ENCODE measurements around the gene CCDC148. TPM values are rescaled to one million over a fixed set of nuclear protein-coding genes. Genes with fewer than 3 reads are reported as not detected.

The CCDC148 gene
- total RNA-seq, 1 donor from 2014 or later, result 0.30 TPM

DNA sequence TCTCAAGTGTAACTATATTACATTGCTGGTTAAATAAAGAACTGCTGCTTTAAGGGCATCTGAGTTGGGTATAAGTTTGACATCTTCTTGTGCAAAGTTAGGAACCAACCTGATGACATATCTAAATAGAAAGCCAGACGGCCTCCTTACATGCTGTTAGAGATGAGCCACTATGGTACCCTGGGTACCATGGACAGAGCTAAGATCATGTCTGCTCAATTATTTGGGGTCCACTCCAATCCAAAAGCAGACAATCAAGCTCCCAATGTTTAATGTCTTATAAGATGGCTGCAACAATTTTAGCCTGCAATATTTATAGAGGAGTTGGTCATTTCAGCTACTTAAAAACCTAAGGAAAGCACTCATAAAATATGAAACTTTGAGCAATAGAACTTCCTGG lies 268.6 kb downstream of the CCDC148 start:
- TF ChIP-seq, protein P1, sequence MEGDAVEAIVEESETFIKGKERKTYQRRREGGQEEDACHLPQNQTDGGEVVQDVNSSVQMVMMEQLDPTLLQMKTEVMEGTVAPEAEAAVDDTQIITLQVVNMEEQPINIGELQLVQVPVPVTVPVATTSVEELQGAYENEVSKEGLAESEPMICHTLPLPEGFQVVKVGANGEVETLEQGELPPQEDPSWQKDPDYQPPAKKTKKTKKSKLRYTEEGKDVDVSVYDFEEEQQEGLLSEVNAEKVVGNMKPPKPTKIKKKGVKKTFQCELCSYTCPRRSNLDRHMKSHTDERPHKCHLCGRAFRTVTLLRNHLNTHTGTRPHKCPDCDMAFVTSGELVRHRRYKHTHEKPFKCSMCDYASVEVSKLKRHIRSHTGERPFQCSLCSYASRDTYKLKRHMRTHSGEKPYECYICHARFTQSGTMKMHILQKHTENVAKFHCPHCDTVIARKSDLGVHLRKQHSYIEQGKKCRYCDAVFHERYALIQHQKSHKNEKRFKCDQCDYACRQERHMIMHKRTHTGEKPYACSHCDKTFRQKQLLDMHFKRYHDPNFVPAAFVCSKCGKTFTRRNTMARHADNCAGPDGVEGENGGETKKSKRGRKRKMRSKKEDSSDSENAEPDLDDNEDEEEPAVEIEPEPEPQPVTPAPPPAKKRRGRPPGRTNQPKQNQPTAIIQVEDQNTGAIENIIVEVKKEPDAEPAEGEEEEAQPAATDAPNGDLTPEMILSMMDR (IDR thresholded peaks at IDR 0.05; ENCODE audit: borderline replicate concordance), result no peak
- intact Hi-C loops (cut with micrococcal nuclease), result no loop called here

DNA sequence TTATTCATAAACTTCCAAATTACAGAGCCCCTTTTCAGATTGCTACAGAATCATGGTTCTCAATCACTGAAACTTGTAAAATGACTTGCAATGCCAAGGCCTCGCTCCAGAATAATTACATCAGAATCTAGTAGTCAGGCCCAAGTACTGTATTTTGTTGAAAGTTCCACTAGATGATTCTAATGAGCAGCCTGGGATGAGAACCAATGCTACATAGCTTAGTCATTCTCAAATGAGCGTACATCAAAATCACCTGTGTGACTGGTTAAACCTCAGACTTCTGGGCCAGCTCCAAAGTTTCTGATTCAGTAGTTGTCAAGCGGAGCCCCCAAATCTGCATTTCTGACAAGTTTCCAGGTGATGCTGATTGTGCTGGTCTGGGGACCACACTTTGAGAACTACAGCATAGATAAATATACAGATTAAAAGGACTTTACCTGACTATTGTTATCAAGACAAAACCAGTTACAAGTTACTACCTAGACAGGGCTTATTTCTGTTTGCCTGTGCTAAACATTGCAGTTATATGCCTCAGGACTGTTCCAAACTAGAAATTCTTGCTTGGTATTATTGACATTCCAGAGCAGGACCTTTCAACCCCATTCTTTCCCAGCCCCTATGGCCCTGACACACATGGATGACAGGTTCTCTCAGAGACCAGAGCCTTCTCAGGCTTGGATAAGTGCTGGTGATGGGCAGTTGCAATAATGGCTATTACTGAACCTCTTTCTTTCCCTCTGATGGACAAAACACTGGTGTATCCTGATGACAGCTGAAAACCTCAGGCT lies 271.8 kb downstream of the CCDC148 start:
- Histone ChIP-seq H3K9me3 (replicated peaks) (no peaks in the 10 kb centered on the region), H3K36me3 (no peaks in the 10 kb centered on the region), H3K4me1 (peaks cover 2% of the 10 kb centered on the region), H3K27ac (replicated peaks) (no peak overlapping the region), H3K4me3 (no peak overlapping the region), H3K27me3 (ENCODE audit: low read depth) (no peaks in the 10 kb centered on the region)
- intact Hi-C loops (cut with micrococcal nuclease), result no loop called here
- TF ChIP-seq, protein P1 (IDR thresholded peaks at IDR 0.05; ENCODE audit: borderline replicate concordance), result no peak
- no peak for DNase-seq

More for the DNA sequence above, 268.6 kb downstream of the CCDC148 start:
- Histone ChIP-seq H3K4me3 (no peak overlapping the region), H3K27me3 (ENCODE audit: low read depth) (no peaks in the 10 kb centered on the region), H3K27ac (replicated peaks) (no peak overlapping the region), H3K36me3 (no peaks in the 10 kb centered on the region), H3K9me3 (replicated peaks) (no peaks in the 10 kb centered on the region), H3K4me1 (peaks cover 8% of the 10 kb centered on the region)
- no peak for DNase-seq

DNA sequence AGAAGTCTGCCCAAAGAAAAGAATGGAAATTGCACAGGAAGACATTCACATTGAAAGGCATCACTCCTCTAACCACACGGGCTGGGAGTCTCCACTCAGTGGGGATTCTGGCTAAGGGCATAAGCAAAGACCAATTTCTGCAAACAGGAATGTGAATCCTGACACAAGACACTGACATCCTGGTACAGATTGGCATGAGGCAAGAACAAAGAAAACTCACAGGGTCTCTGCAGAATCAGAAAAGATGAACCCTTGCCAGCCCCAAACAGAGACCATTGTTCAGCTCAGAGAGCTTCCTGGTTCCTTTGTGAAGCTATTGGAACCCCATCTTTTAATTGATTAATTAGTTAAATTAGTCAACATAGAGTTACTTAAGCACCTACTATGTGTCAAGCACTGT lies 272.6 kb downstream of the CCDC148 start:
- Histone ChIP-seq H3K36me3 (no peaks in the 10 kb centered on the region), H3K4me3 (no peak overlapping the region), H3K27ac (replicated peaks) (no peak overlapping the region), H3K27me3 (ENCODE audit: low read depth) (no peaks in the 10 kb centered on the region), H3K4me1 (peaks cover 6% of the 10 kb centered on the region), H3K9me3 (replicated peaks) (no peaks in the 10 kb centered on the region)
- DNase-seq, result no peak
- TF ChIP-seq, protein P1 (IDR thresholded peaks at IDR 0.05; ENCODE audit: borderline replicate concordance), result no peak
- intact Hi-C loops (cut with micrococcal nuclease), result no loop called here

DNA sequence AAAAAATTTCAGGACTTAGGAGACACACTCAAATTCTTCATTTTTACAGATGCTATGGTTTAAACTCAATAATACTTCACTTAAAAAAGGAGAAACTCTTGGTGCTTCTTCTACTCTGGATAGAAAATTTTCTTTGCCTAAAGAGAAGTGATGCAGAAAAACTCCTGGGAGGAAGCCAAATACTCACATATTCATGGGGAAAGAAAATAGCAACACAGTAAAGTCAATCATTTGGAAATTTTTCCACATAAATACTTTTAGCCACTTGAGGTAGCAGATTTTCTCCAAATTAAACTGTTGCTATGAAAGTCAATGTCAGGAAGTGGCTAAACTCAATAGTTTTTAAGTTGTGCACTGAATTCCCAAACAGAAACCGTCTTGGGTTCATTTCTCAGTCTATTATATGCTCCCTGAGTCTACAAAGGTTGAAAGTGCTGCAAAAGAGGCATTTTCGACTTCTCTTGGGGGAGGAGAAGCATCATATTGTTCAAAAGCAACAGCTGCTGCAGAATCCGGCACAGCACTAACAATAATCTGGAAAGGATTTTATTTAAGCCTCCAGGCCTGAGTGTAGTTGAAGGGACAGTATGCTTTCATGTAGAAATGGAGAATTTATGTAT lies 273.8 kb downstream of the CCDC148 start:
- TF ChIP-seq, protein P1 (IDR thresholded peaks at IDR 0.05; ENCODE audit: borderline replicate concordance), result no peak
- intact Hi-C loops (cut with micrococcal nuclease), result no loop called here

DNA sequence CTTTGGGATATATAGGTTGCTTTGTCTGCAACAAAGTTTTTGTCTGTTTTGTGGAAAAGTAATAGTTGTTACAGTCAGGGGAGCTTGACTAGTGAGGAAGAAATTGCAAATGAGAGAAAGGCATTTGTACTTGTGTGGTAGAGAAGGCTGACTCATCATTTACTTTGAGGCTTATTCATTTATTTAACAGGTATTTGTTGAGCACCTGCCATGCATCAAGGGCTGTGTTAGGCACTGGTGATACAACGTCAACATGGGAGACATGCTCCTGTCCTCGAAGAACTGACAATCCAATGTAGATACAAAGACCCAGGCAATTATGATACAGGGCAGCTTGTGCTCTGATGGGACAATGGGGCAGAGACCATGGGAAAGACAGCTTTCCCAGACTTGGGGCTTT lies 275.4 kb downstream of the CCDC148 start:
- Histone ChIP-seq H3K27ac (replicated peaks) (no peak overlapping the region), H3K36me3 (no peaks in the 10 kb centered on the region), H3K27me3 (ENCODE audit: low read depth) (no peaks in the 10 kb centered on the region), H3K4me3 (no peak overlapping the region), H3K9me3 (replicated peaks) (no peaks in the 10 kb centered on the region), H3K4me1 (peaks cover 6% of the 10 kb centered on the region)
- no peak for DNase-seq
- TF ChIP-seq, protein P1 (IDR thresholded peaks at IDR 0.05; ENCODE audit: borderline replicate concordance), result no peak
- intact Hi-C loops (cut with micrococcal nuclease), result no loop called here

More for the DNA sequence above, 273.8 kb downstream of the CCDC148 start:
- Histone ChIP-seq H3K27me3 (ENCODE audit: low read depth) (no peaks in the 10 kb centered on the region), H3K27ac (replicated peaks) (no peak overlapping the region), H3K36me3 (no peaks in the 10 kb centered on the region), H3K4me3 (no peak overlapping the region), H3K4me1 (peaks cover 6% of the 10 kb centered on the region), H3K9me3 (replicated peaks) (no peaks in the 10 kb centered on the region)
- DNase-seq, result no peak

All from left ventricle myocardium inferior (tissue), 1 donor.